Measurements from ENCODE around the gene SLC43A3.
A peak's percentile ranks its signal among the peaks of the same experiment; 100 is the strongest.
"Not testable (repeated sequence)": the region's sequence is repeated elsewhere in the genome, so short reads cannot be mapped to it uniquely, and the experiment has no call there.

The SLC43A3 gene

GRCh38 chr11:57403802-57404147 is 23.1 kb downstream of the SLC43A3 start:
- DNase-seq, result no peak

- not testable (repeated sequence) for DNase-seq
Observed at GRCh38 chr11:57403003-57403801, 23.7 kb downstream of the SLC43A3 start.

GRCh38 chr11:57402188-57403002 is 24.5 kb downstream of the SLC43A3 start:
- DNase-seq, result peak; percentile 23

- no peak for DNase-seq
Observed at GRCh38 chr11:57399972-57400578, 26.8 kb downstream of the SLC43A3 start.

GRCh38 chr11:57399221-57399620 is 27.7 kb downstream of the SLC43A3 start:
- no peak for DNase-seq

GRCh38 chr11:57397394-57397990 is 29.4 kb downstream of the SLC43A3 start:
- no peak for DNase-seq

GRCh38 chr11:57396744-57397143 is 30.2 kb downstream of the SLC43A3 start:
- no peak for DNase-seq

GRCh38 chr11:57395905-57396623 is 30.9 kb downstream of the SLC43A3 start:
- no peak for DNase-seq

- DNase-seq, result no peak
Observed at GRCh38 chr11:57394203-57394965, 32.5 kb downstream of the SLC43A3 start.

GRCh38 chr11:57392763-57393105 is 34.2 kb downstream of the SLC43A3 start:
- DNase-seq, result no peak

- DNase-seq, result no peak
Observed at GRCh38 chr11:57392066-57392762, 34.7 kb downstream of the SLC43A3 start.

GRCh38 chr11:57391539-57391938 is 35.4 kb downstream of the SLC43A3 start:
- no peak for DNase-seq

- no peak for DNase-seq
Observed at GRCh38 chr11:57391111-57391510, 35.8 kb downstream of the SLC43A3 start.

- no peak for DNase-seq
Observed at GRCh38 chr11:57390535-57390934, 36.4 kb downstream of the SLC43A3 start, which contains the start of gene PRG2. TSS of gene PRG2 (minus strand) at chr11:57390650. CDS start at chr11:57389944, 706 bp downstream.

GRCh38 chr11:57387289-57388030 is 39.5 kb downstream of the SLC43A3 start:
- no peak for DNase-seq

- no peak for DNase-seq
Observed at GRCh38 chr11:57386178-57386940, 40.6 kb downstream of the SLC43A3 start.

GRCh38 chr11:57380975-57381374 is 45.9 kb downstream of the SLC43A3 start, which contains the start of gene PRG3:
TSS of gene PRG3 (minus strand) at chr11:57381150. CDS start at chr11:57380708, 442 bp downstream.
- DNase-seq, result no peak

- peak; percentile 12 for DNase-seq
Observed at GRCh38 chr11:57379732-57380131, 47.2 kb downstream of the SLC43A3 start.

GRCh38 chr11:57378186-57378585 is 48.7 kb downstream of the SLC43A3 start:
- no peak for DNase-seq

Data from fibroblast of skin of right biceps (primary cell).